GM12875 (cell line): ENCODE measurements around the gene ANKRD17.

ENCODE experiments used
- H3K4me3 ChIP-seq: one replicate; pipeline ENCODE4 v1.5.1; 2011; ENCODE audit warnings: low read depth, low read length, control low read depth
- TF ChIP-seq, protein P1 (sequence below): IDR thresholded peaks from 2 replicates; pipeline ENCODE4 v1.5.1; 2011; ENCODE audit warnings: low read depth, mild to moderate bottlenecking, control low read depth, inconsistent platforms, low read length, moderate library complexity, borderline replicate concordance; ENCODE audit not compliant: insufficient read depth

ANKRD17 gene

DNA sequence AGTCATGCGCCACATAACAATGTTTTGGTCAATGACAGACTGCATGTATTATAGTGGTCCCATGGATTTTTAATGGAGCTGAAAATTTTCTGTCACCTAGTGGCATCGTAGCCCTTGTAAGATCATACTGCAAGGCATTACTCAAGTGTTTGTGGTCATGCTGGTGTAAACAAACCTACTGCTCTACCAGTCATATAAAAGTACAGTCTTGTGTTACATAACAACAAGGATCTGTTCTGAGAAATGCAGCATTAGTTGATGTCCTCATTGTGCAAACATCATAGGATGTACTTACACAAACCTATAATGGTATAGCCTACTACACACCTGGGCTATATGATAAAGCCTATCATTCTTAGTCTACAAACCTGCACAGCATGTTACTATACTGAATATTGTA lies 223.7 kb downstream of the ANKRD17 start:
- TF ChIP-seq, protein P1, sequence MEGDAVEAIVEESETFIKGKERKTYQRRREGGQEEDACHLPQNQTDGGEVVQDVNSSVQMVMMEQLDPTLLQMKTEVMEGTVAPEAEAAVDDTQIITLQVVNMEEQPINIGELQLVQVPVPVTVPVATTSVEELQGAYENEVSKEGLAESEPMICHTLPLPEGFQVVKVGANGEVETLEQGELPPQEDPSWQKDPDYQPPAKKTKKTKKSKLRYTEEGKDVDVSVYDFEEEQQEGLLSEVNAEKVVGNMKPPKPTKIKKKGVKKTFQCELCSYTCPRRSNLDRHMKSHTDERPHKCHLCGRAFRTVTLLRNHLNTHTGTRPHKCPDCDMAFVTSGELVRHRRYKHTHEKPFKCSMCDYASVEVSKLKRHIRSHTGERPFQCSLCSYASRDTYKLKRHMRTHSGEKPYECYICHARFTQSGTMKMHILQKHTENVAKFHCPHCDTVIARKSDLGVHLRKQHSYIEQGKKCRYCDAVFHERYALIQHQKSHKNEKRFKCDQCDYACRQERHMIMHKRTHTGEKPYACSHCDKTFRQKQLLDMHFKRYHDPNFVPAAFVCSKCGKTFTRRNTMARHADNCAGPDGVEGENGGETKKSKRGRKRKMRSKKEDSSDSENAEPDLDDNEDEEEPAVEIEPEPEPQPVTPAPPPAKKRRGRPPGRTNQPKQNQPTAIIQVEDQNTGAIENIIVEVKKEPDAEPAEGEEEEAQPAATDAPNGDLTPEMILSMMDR: no peak
- H3K4me3 ChIP-seq: no peak overlapping the region

DNA sequence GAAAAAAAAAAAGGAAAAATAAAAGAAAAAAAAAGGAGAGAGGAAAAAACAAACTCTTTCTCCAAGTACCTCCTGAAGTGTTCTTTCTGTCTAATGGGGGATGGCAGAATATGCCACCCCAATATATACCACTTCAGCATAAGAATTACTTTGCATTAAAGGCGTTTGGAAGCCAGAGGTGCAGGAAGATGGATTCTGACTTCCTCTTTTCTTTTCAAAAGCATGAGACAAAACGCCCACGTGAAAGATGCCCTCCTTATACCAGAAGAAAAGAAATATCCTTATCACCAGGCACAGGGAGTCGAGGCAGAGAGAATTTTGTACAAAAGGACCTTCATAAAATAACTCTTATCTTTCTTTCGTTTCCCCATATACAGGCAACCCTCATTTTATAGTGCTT lies 230.0 kb downstream of the ANKRD17 start:
- no peak overlapping the region for H3K4me3 ChIP-seq
- TF ChIP-seq, protein P1: no peak
